Testis (tissue), 3 donors: ENCODE data around the gene RBM33. TPM values are rescaled to one million over a fixed set of nuclear protein-coding genes. Genes with fewer than 3 reads are reported as not detected.

ENCODE experiments used
- DNase-seq: peaks from one replicate; pipeline ENCODE4 v3.0.0-alpha.2; 2019
- H3K27ac ChIP-seq, 2 donors: fragments of 200-600 bp; sonication (generic); one replicate each; pipeline ENCODE4 v1.5.1; 2019
- H3K27me3 ChIP-seq: fragments of 200-600 bp; sonication (generic); one replicate; pipeline ENCODE4 v1.5.1; 2019
- H3K36me3 ChIP-seq: fragments of 200-600 bp; sonication (generic); one replicate; pipeline ENCODE4 v1.5.1; 2017; ENCODE audit warnings: low read depth; ENCODE audit errors: missing control alignments
- H3K4me1 ChIP-seq: fragments of 200-600 bp; sonication (generic); one replicate; pipeline ENCODE4 v1.5.1; 2019
- H3K4me3 ChIP-seq, 2 donors: fragments of 200-600 bp; sonication (generic); one replicate each; pipeline ENCODE4 v1.5.1; 2017 to 2019
- H3K9me3 ChIP-seq: fragments of 200-600 bp; sonication (generic); one replicate; pipeline ENCODE4 v1.5.1; 2017
- POLR2A ChIP-seq: fragments of 450-650 bp; IDR thresholded peaks from one replicate; pipeline ENCODE4 v1.6.1; 2017; ENCODE audit warnings: antibody characterized with exemption, mild to moderate bottlenecking, moderate library complexity
- WGBS, 2 donors: methylation state at CpG; one replicate each; pipeline ENCODE4 v1.1.5; 2018; 5-methylcytosine and 5-hydroxymethylcytosine counted together
- intact Hi-C: fragments of 100-400 bp; cut with DNase I; formaldehyde crosslinking; loops from one replicate; pipeline ENCODE4 v1.15.1; 2023; ENCODE audit warnings: low total_unique reads
- polyA plus RNA-seq: library from polyadenylated mRNA; stranded (reverse); fragments of 350-450 nt; fragmentation: Illumina TruSeq; extraction: RNeasy Lipid Tissue Mini Kit (QIAGEN cat#74804); gene quantifications from one replicate; pipeline ENCODE4 v1.2.3, GENCODE V29; 2014; ENCODE audit warnings: low read depth, low replicate concordance; ENCODE audit not compliant: insufficient read depth
- total RNA-seq, 2 donors: library from RNA; depleted of rRNA; stranded (reverse); fragments of >200 nt; gene quantifications; one replicate each; pipeline ENCODE4 v1.2.3, GENCODE V29; 2016
- TF ChIP-seq, protein P1 (sequence below), 3 experiments: fragments of 450-650 bp in 2 of 3; fragments of 200-600 bp in 1 of 3; sonication (generic) in 1 of 3; IDR thresholded peaks; one replicate each; pipeline ENCODE4 v1.5.1; 2016 to 2019; ENCODE audit warnings: antibody characterized with exemption in 3 of 3, mild to moderate bottlenecking in 2 of 3, moderate library complexity in 1 of 3

RBM33 gene
- total and polyA plus RNA-seq, 3 donors from 2014 or later = 27.3 to 104 (median 93.4) TPM

DNA sequence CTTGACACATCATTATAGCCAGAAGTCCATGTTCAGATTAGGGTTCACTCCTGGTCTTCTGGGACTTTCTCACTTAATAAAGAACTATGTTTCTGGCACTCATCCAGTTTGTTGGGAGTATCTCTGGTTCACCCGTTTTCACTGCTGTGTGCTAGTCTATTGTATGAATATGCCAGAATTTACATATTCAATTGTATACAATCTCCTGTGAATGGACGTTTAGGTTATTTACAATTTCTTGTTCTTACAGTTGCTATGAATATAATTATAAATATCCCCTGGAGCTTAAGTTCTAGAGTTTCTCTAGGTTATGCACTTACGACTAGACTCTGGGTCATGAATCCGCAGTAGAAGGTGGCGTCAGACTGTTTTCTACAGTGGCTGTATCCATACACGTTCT lies 20.0 kb upstream of the RBM33 start:
- Histone ChIP-seq H3K4me1 (no peaks in the 10 kb centered on the region), H3K36me3 (no peaks in the 10 kb centered on the region), H3K4me3 (no peak overlapping the region), H3K9me3 (no peaks in the 10 kb centered on the region), H3K27me3 (no peaks in the 10 kb centered on the region), H3K27ac (no peak overlapping the region)
- TF ChIP-seq, protein P1, sequence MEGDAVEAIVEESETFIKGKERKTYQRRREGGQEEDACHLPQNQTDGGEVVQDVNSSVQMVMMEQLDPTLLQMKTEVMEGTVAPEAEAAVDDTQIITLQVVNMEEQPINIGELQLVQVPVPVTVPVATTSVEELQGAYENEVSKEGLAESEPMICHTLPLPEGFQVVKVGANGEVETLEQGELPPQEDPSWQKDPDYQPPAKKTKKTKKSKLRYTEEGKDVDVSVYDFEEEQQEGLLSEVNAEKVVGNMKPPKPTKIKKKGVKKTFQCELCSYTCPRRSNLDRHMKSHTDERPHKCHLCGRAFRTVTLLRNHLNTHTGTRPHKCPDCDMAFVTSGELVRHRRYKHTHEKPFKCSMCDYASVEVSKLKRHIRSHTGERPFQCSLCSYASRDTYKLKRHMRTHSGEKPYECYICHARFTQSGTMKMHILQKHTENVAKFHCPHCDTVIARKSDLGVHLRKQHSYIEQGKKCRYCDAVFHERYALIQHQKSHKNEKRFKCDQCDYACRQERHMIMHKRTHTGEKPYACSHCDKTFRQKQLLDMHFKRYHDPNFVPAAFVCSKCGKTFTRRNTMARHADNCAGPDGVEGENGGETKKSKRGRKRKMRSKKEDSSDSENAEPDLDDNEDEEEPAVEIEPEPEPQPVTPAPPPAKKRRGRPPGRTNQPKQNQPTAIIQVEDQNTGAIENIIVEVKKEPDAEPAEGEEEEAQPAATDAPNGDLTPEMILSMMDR (IDR thresholded peaks at IDR 0.05) = no peak
- TF ChIP-seq POLR2A = no peak
- no peak for DNase-seq
- 86 to 89% methylated on average over 6 of the region's 6 CpGs for WGBS, 2 donors
- intact Hi-C loops = no loop called here

DNA sequence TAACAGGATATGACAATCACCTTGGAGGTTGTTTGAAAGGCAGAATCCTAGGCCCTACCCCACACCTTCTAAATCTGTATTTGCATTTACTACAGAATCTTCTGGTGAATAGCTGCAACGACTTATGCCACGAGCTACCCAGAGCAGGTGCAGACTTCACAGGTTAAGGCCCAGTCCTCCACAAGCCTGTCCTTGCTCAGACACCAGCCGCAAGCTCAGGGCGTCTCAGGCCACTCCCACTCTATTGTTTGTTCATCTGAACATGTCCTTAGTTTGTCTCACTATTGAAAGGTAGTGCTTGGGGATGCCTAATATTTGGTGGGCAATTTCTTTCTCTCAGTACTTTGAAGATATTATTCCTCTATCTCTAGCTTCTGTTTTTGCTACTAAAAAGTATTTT lies 18.9 kb upstream of the RBM33 start:
- TF ChIP-seq POLR2A = no peak
- H3K27ac ChIP-seq = no peak overlapping the region
- no peaks in the 10 kb centered on the region for H3K4me1 ChIP-seq
- H3K9me3 ChIP-seq = no peaks in the 10 kb centered on the region
- no peak for DNase-seq
- intact Hi-C loops = no loop called here
- H3K36me3 ChIP-seq = no peaks in the 10 kb centered on the region
- no peak overlapping the region for H3K4me3 ChIP-seq
- WGBS, 2 donors = 91 to 93% methylated on average over 4 of the region's 4 CpGs
- no peaks in the 10 kb centered on the region for H3K27me3 ChIP-seq

DNA sequence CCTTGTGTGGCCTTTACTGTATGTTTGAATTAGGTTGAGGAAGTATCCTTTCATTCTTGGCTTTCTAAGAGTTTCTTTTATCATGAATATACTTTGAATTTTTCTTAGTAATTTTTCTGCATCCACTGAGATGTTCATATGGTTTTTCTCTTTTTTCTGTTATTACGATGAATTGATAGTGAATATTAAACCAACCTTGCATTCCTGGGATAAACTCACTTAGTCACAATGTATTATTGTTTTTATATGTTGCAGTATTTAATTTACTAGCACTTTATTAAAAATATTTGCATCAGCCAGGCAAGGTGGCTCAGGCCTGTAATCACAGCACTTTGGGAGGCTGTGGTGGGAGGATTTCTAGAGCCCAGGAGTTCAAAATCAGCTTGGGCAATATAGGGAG lies 15.3 kb upstream of the RBM33 start:
- Histone ChIP-seq H3K4me1 (peaks cover under 1% of the 10 kb centered on the region), H3K27me3 (no peaks in the 10 kb centered on the region), H3K36me3 (no peaks in the 10 kb centered on the region), H3K27ac (no peak overlapping the region), H3K4me3 (no peak overlapping the region), H3K9me3 (no peaks in the 10 kb centered on the region)
- TF ChIP-seq, protein P1 (IDR thresholded peaks at IDR 0.05) = no peak
- no peak for TF ChIP-seq POLR2A
- no peak for DNase-seq
- intact Hi-C loops = no loop called here
- 97 to 100% methylated on average over 1 of the region's 1 CpG for WGBS, 2 donors

DNA sequence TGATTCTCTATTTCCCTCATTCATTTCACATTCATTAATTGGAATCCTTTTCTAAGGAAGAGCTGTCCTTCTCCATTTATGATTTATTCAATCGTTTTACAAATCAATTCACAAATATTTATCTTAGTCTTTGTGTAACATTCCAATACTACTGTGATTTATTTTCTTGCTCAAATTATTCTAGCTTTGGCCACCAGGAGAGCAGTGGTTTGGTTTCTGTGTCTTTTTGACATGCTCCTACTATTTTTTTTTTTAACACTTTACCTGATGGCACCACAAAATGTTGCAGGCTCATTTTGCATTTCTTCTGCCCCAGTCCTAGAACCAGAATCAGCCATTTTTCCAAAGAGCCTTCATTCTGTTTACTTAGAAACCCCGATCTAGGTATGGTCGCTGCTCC lies 13.3 kb upstream of the RBM33 start:
- no peak overlapping the region for H3K4me3 ChIP-seq
- WGBS, 2 donors = 88 to 90% methylated on average over 3 of the region's 3 CpGs
- H3K36me3 ChIP-seq = no peaks in the 10 kb centered on the region
- H3K9me3 ChIP-seq = no peaks in the 10 kb centered on the region
- no peak overlapping the region for H3K27ac ChIP-seq
- H3K4me1 ChIP-seq = peaks cover 5% of the 10 kb centered on the region
- no peak for TF ChIP-seq POLR2A
- TF ChIP-seq, protein P1 (IDR thresholded peaks at IDR 0.05) = peak in 1 of 3 experiments; percentile 20
- H3K27me3 ChIP-seq = no peaks in the 10 kb centered on the region
- intact Hi-C loops = no loop called here
- DNase-seq = no peak

DNA sequence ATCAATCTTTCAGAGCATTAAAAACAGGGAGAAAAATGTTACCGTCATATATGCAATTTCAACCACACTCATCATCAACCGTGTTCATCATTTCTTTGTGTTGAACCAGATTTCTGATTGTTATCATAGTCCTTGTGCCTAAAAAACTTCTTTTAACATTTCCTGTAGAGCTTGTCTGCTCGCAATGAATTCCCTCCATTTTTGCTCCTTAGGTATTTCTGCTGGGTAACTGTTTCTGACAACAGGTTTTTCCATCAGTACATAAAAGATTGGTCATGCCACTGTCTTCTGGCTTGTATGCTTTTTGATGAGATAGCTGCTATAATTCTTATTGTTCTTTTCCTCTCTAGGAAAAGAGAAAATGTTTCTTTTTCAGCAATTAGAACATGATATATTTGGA lies 8.6 kb upstream of the RBM33 start:
- no peaks in the 10 kb centered on the region for H3K9me3 ChIP-seq
- intact Hi-C loops = no loop called here
- no peak overlapping the region for H3K4me3 ChIP-seq
- 97 to 98% methylated on average over 3 of the region's 3 CpGs for WGBS, 2 donors
- no peaks in the 10 kb centered on the region for H3K36me3 ChIP-seq
- no peaks in the 10 kb centered on the region for H3K27me3 ChIP-seq
- TF ChIP-seq, protein P1 (IDR thresholded peaks at IDR 0.05) = no peak
- no peak for TF ChIP-seq POLR2A
- DNase-seq = no peak
- H3K4me1 ChIP-seq = peaks cover 5% of the 10 kb centered on the region
- H3K27ac ChIP-seq = no peak overlapping the region
